ENCODE results near the gene GLRA2. TPM values are rescaled to one million over a fixed set of nuclear protein-coding genes. Genes with fewer than 3 reads are reported as not detected.

The GLRA2 gene
- total and polyA plus RNA-seq, 10 of the 15 experiments (the other 5 are each of a cell fraction or from before 2014, with no cell fraction given) = 0.01 TPM; not detected in 9

- H3K9ac ChIP-seq (ENCODE audit: control insufficient read depth, insufficient read depth, low read length) = no peak overlapping the region
- H3K27ac ChIP-seq (ENCODE audit: control insufficient read depth, insufficient read depth) = no peak overlapping the region
- H4K20me1 ChIP-seq (ENCODE audit: control insufficient read depth, insufficient read depth) = no peaks in the 10 kb centered on the region
- H3K27me3 ChIP-seq (replicated peaks in 1 of 2; ENCODE audit: control insufficient read depth in 2 of 2, insufficient read depth in 2 of 2, low read length in 1 of 2) = no peaks in the 10 kb centered on the region
- H3K4me2 ChIP-seq (ENCODE audit: control insufficient read depth, insufficient read depth) = no peak overlapping the region
- DNase-seq (ENCODE audit: low read depth, low spot score) = no peak
- no peak for FAIRE-seq
- H2AFZ ChIP-seq (ENCODE audit: control insufficient read depth, low read depth, low read length) = no peak overlapping the region
- ATAC-seq = no peak
- ChIA-PET SMC1A (ENCODE audit: uncharacterized antibody, unreplicated experiment) (interaction anchor here (1.4 kb wide), 1 partner anchor 10 kb away, joined by 3 read pairs; no protein-coding TSS in a partner anchor), CTCF (interaction anchor here (0.6 kb wide), 1 partner anchor 639 kb away, joined by 3 read pairs; no protein-coding TSS in a partner anchor), RAD21 (ENCODE audit: unreplicated experiment) (no interaction called here), POLR2A (no interaction called here)
- no peaks in the 10 kb centered on the region for H3K36me3 ChIP-seq (ENCODE audit: control insufficient read depth in 2 of 2, insufficient read depth in 2 of 2, low read length in 1 of 2)
- BruUV-seq (replicated peaks) = no TSS peak
- in situ Hi-C loops (cut with MboI) (no loop called here), intact Hi-C loops (cut with micrococcal nuclease; ENCODE audit: unreplicated experiment) (no loop called here)
- TF ChIP-seq RAD21 (IDR thresholded peaks at IDR 0.05; ENCODE audit: insufficient read depth, low read depth, low read length) = no peak
- no peak for TF ChIP-seq SUPT20H (IDR thresholded peaks at IDR 0.05; ENCODE audit: borderline replicate concordance, control insufficient read depth, low read depth, low read length)
- TF ChIP-seq USF2 (IDR thresholded peaks at IDR 0.05; ENCODE audit: borderline replicate concordance, low read depth, low read length) = no peak
- TF ChIP-seq MEF2B (IDR thresholded peaks at IDR 0.05; ENCODE audit: partially characterized antibody, poor library complexity, severe bottlenecking) = no peak
- TF ChIP-seq NFYB (IDR thresholded peaks at IDR 0.05; ENCODE audit: insufficient read depth, low read depth, low read length) = no peak
- TF ChIP-seq MXI1 (IDR thresholded peaks at IDR 0.05; ENCODE audit: low read depth, low read length) = no peak
- TF ChIP-seq, protein P1, sequence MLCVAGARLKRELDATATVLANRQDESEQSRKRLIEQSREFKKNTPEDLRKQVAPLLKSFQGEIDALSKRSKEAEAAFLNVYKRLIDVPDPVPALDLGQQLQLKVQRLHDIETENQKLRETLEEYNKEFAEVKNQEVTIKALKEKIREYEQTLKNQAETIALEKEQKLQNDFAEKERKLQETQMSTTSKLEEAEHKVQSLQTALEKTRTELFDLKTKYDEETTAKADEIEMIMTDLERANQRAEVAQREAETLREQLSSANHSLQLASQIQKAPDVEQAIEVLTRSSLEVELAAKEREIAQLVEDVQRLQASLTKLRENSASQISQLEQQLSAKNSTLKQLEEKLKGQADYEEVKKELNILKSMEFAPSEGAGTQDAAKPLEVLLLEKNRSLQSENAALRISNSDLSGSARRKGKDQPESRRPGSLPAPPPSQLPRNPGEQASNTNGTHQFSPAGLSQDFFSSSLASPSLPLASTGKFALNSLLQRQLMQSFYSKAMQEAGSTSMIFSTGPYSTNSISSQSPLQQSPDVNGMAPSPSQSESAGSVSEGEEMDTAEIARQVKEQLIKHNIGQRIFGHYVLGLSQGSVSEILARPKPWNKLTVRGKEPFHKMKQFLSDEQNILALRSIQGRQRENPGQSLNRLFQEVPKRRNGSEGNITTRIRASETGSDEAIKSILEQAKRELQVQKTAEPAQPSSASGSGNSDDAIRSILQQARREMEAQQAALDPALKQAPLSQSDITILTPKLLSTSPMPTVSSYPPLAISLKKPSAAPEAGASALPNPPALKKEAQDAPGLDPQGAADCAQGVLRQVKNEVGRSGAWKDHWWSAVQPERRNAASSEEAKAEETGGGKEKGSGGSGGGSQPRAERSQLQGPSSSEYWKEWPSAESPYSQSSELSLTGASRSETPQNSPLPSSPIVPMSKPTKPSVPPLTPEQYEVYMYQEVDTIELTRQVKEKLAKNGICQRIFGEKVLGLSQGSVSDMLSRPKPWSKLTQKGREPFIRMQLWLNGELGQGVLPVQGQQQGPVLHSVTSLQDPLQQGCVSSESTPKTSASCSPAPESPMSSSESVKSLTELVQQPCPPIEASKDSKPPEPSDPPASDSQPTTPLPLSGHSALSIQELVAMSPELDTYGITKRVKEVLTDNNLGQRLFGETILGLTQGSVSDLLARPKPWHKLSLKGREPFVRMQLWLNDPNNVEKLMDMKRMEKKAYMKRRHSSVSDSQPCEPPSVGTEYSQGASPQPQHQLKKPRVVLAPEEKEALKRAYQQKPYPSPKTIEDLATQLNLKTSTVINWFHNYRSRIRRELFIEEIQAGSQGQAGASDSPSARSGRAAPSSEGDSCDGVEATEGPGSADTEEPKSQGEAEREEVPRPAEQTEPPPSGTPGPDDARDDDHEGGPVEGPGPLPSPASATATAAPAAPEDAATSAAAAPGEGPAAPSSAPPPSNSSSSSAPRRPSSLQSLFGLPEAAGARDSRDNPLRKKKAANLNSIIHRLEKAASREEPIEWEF (IDR thresholded peaks at IDR 0.05; ENCODE audit: insufficient replicate concordance, low read depth, low read length) = no peak
- TF ChIP-seq HCFC1 (IDR thresholded peaks at IDR 0.05; ENCODE audit: low read length) = no peak
- no peak for TF ChIP-seq CEBPB (IDR thresholded peaks at IDR 0.05; ENCODE audit: borderline replicate concordance in 1 of 2, low read depth in 2 of 2, low read length in 2 of 2)
- 76% methylated on average over 1 of the region's 1 CpG for WGBS (ENCODE audit: insufficient coverage, insufficient replicate concordance, low lambda C conversion rate, missing lambda C conversion rate)
- H3K4me3 ChIP-seq = no peak overlapping the region
- H3K9me3 ChIP-seq (replicated peaks; ENCODE audit: control insufficient read depth, insufficient read depth, low read length) = no peaks in the 10 kb centered on the region; the same call in 2 of the 3 replicates
- no peaks in the 10 kb centered on the region for H3K4me1 ChIP-seq (ENCODE audit: control insufficient read depth, insufficient read depth, low read length)
- H3K79me2 ChIP-seq (ENCODE audit: control insufficient read depth, insufficient read depth, low read length) = no peaks in the 10 kb centered on the region
Observed at GRCh38 chrX:14504960-14505538, 24.3 kb upstream of the GLRA2 start.
